Ishikawa (cell line): ENCODE measurements around the gene UCK1.

ENCODE experiments used
- CEBPB ChIP-seq: IDR thresholded peaks from 2 replicates; pipeline ENCODE4 v1.6.1; 2012
- CREB1 ChIP-seq: IDR thresholded peaks from 2 replicates; pipeline ENCODE4 v1.6.1; 2012; ENCODE audit warnings: low read depth
- EGR1 ChIP-seq: IDR thresholded peaks from 2 replicates; pipeline ENCODE4 v1.6.1; 2012
- EP300 ChIP-seq: IDR thresholded peaks from 2 replicates; pipeline ENCODE4 v1.6.1; 2012; ENCODE audit warnings: borderline replicate concordance
- FOXM1 ChIP-seq: IDR thresholded peaks from 2 replicates; pipeline ENCODE4 v1.6.1; 2012; ENCODE audit warnings: low read depth, borderline replicate concordance
- NFIC ChIP-seq: IDR thresholded peaks from 2 replicates; pipeline ENCODE4 v1.6.1; 2012
- RAD21 ChIP-seq: IDR thresholded peaks from 2 replicates; pipeline ENCODE4 v1.6.1; 2012; ENCODE audit warnings: low read depth
- TAF1 ChIP-seq: IDR thresholded peaks from 2 replicates; pipeline ENCODE4 v1.6.1; 2012; ENCODE audit warnings: low read depth, mild to moderate bottlenecking
- TCF12 ChIP-seq: IDR thresholded peaks from 2 replicates; pipeline ENCODE4 v1.6.1; 2012; ENCODE audit warnings: low read depth
- TEAD4 ChIP-seq: IDR thresholded peaks from 2 replicates; pipeline ENCODE4 v1.6.1; 2012
- YY1 ChIP-seq: IDR thresholded peaks from 2 replicates; pipeline ENCODE4 v1.6.1; 2012; ENCODE audit warnings: low read depth
- ZBTB7A ChIP-seq: IDR thresholded peaks from 2 replicates; pipeline ENCODE4 v1.6.1; 2012; ENCODE audit warnings: low read depth
- TF ChIP-seq, protein P1 (sequence below): IDR thresholded peaks from 2 replicates; pipeline ENCODE4 v1.6.1; 2012
- TF ChIP-seq, protein P2 (sequence below): IDR thresholded peaks from 2 replicates; pipeline ENCODE4 v1.6.1; 2012
- TF ChIP-seq, protein P3 (sequence below): IDR thresholded peaks from 2 replicates; pipeline ENCODE4 v1.6.1; 2012; ENCODE audit warnings: low read depth, mild to moderate bottlenecking

UCK1 gene

DNA sequence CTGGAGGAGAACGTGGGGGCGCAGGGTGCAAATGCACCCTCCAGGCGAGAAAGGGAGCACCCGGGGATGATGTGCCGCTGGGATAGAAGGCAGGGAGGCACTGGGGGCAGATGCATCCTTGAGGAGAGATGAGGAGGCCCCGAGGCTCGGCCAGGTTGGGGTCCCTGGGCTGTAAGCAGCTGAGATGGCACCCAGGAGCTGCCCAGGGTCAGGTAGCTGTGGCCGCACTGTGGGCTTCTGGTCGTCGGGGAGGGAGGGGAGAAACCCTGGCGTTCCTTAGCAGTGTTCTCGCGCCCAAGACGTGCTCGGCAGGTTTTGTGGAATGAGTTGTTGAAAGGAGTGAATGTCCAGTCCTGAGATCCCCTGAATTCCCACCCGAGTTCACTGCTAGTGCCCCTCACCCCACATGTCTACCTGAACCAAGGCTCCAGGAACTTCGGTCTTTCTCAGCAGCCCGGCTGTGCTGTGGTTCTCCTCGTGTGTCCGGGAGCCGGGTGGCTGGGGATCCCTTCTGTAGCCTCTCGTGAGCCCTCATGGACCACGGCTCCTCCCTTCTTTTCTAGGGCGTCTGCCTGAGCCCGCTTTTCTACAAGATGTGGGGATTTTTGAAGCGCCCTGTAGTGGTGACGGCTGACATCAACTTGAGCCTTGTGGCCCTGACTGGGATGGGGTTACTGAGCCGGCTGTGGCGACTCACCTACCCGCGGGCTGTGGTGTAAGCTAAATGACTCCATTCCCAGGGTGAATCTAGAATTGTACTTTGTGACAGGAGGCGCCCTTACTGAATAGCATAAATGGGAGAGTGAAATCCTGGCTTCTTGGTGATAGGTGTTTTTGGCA is 27.2 kb downstream of the UCK1 start:
- no peak for TF ChIP-seq EP300
- TF ChIP-seq, protein P1, sequence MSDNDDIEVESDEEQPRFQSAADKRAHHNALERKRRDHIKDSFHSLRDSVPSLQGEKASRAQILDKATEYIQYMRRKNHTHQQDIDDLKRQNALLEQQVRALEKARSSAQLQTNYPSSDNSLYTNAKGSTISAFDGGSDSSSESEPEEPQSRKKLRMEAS, result no peak
- TF ChIP-seq NFIC, result no peak
- no peak for TF ChIP-seq ZBTB7A
- TF ChIP-seq TEAD4, result no peak
- TF ChIP-seq CEBPB, result no peak
- no peak for TF ChIP-seq RAD21

DNA sequence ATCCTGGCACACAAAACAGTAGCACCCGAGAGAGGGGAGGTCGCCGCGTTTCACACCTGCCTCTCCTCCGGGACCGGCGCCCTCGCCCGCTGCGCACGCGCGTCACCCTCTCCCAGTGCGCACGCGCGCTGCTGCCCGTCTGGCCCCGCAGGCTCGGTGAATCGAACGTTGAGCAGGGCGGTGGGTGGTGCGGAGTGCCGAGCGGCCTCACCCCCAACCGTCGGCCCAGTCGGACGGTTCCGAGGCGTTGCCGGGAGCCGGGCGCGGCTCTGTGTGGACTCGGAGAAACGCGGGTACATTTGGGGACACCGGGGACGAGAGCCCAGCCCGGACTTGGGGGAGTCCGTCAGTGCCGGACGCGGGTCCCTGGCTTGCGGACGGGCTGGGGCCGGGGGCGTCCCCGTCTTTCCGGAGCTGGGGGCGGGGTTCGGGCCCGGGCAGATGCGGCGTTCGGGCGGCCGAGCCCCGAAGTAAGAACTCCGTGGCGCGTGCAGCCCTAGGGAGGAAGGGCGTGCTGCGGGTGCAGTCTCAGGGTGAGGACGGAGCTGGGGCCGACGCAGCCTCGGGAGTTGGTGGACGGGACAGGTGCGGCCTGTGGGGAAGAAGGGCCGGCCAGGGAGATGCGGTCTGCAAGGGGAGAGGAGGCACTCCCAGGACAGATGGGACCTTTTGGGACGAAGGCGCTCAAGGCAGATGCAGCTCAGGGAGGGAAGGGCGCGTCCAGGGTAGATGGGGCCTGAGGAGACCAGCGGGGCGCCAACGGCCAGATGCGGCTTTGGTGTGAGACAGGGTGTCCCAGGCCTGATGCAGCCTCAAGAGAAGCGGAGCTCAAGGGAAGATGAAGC is 28.1 kb downstream of the UCK1 start, which contains the start of gene POMT1:
Gene POMT1 (plus strand): TSS at position 138 of the 845 bp plus-strand sequence. CDS start 1,301 bp downstream, outside the sequence.
- TF ChIP-seq CEBPB (no peak), FOXM1 (no peak), ZBTB7A (peak; percentile 83), EP300 (no peak), TCF12 (no peak), YY1 (peak; percentile 71; the same call in 1 of the 2 replicates), EGR1 (no peak), RAD21 (no peak), TEAD4 (no peak; the same call in none of the 2 replicates), CREB1 (no peak), TAF1 (peak; percentile 77), NFIC (no peak)
- TF ChIP-seq, protein P2, sequence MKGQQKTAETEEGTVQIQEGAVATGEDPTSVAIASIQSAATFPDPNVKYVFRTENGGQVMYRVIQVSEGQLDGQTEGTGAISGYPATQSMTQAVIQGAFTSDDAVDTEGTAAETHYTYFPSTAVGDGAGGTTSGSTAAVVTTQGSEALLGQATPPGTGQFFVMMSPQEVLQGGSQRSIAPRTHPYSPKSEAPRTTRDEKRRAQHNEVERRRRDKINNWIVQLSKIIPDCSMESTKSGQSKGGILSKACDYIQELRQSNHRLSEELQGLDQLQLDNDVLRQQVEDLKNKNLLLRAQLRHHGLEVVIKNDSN, result no peak
- TF ChIP-seq, protein P3, sequence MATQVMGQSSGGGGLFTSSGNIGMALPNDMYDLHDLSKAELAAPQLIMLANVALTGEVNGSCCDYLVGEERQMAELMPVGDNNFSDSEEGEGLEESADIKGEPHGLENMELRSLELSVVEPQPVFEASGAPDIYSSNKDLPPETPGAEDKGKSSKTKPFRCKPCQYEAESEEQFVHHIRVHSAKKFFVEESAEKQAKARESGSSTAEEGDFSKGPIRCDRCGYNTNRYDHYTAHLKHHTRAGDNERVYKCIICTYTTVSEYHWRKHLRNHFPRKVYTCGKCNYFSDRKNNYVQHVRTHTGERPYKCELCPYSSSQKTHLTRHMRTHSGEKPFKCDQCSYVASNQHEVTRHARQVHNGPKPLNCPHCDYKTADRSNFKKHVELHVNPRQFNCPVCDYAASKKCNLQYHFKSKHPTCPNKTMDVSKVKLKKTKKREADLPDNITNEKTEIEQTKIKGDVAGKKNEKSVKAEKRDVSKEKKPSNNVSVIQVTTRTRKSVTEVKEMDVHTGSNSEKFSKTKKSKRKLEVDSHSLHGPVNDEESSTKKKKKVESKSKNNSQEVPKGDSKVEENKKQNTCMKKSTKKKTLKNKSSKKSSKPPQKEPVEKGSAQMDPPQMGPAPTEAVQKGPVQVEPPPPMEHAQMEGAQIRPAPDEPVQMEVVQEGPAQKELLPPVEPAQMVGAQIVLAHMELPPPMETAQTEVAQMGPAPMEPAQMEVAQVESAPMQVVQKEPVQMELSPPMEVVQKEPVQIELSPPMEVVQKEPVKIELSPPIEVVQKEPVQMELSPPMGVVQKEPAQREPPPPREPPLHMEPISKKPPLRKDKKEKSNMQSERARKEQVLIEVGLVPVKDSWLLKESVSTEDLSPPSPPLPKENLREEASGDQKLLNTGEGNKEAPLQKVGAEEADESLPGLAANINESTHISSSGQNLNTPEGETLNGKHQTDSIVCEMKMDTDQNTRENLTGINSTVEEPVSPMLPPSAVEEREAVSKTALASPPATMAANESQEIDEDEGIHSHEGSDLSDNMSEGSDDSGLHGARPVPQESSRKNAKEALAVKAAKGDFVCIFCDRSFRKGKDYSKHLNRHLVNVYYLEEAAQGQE, result no peak
- TF ChIP-seq, protein P1, result peak; percentile 84

DNA sequence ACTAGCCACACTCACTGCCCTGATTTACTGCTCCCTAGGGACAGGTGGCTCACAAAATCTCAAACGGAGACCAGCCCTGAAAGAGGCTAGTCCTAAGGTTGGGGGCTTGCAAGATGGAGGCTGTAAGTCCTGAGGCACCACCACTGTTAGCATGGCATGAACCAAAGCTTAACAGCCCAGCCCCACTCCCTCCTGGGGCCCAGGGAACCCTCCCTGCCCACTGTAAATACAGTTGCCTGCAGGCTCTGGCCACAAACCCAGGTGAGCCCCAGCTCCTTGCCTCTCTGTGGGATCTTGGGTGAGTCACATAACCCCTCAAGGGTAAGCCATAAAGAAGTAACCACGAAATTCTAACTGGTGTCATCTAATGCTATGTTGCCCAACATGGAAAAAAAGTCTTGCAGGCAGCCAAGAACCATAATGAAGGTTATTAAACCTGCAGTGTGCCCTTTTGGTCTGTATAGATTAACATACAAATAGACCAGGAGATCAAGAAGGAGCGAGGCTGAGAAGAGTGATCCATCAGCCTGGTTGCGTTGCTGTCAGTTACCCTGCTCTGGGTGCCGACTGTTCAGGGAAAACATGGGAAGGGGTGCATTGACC is 30.0 kb downstream of the UCK1 start:
- TF ChIP-seq, protein P3, result no peak

DNA sequence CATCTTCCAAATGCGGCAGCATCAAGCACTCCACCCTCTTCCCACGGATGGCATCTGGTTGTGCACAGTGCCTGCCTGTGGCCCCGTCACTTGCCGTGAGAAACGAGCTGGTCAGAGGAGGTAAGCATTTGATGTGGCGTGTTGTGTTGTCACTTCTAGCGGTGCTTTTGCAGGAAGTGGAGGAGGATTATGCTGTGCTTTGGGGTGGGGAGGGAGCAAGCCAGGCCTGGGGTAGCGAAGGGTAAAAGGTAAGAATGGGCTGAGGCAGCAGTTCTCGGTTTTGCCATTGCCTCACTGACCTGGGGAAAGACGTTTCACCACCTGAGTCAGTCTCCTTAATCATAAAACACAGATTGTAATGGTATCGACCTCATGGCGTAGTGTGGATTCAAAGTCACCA is 30.7 kb downstream of the UCK1 start:
- TF ChIP-seq TEAD4 (no peak), CEBPB (no peak), TCF12 (no peak), TAF1 (no peak), NFIC (no peak), CREB1 (no peak), ZBTB7A (no peak), EGR1 (no peak)
- TF ChIP-seq, protein P1, result no peak

DNA sequence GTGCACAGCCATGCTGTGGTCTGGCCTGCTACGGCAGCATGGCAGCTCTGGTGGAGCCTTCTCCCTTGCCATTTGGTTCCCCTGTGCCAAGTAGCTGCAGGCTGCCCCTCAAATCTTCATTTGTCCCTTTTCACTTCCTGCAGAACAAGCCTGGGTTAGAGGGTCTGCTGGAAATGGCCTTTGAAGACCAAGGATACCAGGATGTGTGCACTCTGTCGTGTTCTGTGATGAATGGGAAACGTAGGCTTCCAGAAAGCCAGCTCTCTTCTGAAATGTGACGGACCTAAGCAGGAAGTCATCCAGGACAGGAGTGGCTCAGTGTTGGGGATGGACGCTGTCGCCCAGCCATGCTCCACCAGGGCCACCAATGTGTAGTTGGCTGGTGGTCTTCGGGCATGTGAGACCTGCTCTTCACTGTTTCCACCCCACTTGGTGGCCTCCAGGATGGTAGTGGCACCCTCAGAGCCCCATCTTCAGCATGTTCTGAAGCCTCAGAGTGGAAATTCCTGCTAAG is 31.8 kb downstream of the UCK1 start:
- TF ChIP-seq TAF1 (no peak), CREB1 (no peak), NFIC (no peak), EGR1 (no peak), EP300 (no peak), TCF12 (no peak), ZBTB7A (no peak), RAD21 (no peak), FOXM1 (no peak)
- TF ChIP-seq, protein P1, result no peak
- TF ChIP-seq, protein P3, result no peak
